HG02970 (cell line): Measurements from ENCODE around the gene MICAL3.
"Not testable (repeated sequence)": the region's sequence is repeated elsewhere in the genome, so short reads cannot be mapped to it uniquely, and the experiment has no call there.

Experiments used
- ATAC-seq: cut with Tn5 transposase; IDR thresholded peaks from one replicate; pipeline ENCODE4 v1.9.1; 2021; ENCODE audit warnings: mild to moderate bottlenecking, moderate library complexity, moderate number of reproducible peaks; ENCODE audit not compliant: unreplicated experiment, low FRiP score

The MICAL3 gene

DNA sequence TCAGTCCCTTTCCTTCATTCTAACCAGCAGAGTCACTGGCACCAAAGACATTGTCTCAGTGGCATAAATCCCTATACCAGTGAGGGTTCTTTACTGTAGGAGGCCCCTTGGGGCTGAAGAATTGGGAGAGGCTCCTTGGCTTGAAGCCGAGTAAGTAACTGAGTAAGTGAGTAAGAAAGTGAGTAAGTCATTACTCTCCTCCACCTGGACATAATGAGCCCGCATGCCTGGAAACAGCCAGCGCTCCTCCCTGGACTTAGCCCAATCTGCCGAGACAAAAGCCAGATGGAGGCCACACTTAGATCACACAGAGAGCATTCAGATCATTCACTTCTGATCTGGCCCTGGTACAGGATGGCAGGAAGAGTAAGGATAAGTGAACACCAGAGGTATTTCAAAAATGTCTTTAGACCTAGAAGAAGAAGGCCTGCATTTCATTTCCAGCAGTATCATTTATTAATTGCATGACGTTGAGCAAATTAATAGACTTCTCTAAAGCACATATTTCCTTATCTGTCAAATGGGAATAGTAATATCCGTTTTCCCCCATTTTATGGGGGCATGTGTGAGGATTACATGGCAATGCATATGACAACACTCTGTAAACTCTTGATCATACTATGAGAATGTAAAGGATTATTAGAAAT, 8.2 kb upstream of the MICAL3 start:
- no peak for ATAC-seq

DNA sequence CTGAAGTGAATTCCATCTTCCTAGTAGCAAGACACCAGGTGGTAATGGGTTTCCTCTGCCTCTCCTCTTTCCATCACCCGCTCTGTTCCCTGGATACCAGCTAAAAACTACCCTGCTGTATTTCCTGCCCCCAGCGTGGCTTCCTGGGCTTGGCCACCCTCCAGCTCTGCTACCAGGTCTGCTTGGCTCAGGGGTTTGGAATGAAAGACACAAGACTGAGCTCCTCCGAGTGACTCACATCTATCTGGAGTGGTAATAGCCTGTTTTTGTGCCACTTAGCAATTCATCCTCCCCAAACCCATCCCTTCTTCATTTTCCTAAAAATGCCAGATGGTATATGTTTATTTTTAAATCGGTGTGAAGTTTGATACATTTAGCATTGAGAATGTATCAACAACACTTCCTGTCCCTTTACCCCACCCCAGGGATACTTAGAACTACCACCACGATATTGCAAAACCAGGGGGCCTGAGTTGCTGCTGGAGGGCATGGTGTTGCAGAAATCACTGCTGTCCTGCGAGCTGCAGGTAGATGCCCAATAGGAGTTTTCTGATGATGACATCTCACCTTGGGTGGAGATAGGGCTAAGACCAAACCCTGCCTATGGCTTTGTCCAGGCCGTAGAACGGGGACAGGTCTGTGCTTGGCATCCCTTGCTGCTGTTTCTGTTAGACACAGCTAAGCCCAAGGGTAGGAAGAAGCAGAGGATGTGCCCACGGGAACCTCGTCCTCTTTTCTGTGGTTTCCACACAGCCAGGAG, 7.5 kb upstream of the MICAL3 start:
- no peak for ATAC-seq

DNA sequence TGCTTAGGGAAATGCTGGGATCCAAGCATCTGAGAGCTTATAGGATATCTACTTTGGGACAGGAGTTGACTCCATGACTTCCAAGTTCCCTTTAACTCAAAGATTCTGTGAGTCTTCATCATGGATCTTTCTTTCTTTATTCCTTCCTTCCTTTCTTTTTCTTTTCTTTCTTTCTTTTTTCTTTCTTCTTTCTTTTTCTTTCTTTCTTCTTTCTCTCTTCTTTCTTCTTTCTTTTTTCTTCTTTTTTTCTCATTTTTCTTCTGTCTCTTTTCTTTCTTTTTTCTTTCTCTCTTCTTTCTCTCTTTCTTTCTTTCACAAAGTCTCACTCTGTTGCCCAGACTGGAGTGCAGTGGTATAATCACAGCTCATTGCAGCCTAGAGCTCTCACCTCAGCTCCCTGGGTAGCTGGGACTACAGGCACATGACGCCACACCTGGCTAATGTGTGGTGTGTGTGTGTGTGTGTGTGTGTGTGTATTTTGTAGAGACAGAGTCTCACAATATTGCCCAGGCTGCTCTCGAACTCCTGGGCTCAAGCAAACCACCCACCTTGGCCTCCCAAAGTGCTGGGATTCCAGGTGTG, 5.4 kb upstream of the MICAL3 start:
- ATAC-seq = no peak

DNA sequence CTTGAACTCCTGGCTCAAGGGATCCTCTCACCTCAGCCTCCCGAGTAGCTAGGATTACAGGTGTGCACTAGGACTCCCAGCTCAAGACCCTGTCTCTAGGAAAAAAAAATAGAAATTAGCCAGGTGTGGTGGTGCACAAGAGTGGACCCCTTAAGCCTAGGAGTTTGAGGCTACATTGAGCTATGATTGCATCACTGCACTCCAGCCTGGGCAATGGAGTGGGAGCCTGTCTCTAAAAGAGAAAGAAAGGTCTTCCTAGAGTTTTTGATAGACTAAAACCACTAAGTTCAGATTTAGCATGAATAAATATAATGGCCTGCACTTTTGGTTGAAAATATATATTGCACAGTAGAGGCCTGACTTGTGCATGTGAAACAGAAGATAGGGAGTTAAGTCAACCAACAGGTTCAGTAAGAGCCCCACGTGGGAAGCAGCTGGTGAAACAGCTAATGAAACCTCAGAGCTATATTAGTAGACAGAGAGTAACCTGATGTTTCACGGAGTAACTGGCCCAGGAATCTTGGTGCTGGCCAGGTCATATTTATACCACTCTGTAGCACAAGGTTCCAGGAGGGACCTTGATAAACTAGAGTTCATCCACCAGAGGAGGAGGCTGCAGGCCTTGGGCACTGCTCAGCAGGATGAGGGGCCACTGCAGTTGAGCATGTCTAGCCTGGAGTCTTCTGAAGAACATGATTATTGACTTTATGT, 4.6 kb upstream of the MICAL3 start:
- no peak for ATAC-seq

DNA sequence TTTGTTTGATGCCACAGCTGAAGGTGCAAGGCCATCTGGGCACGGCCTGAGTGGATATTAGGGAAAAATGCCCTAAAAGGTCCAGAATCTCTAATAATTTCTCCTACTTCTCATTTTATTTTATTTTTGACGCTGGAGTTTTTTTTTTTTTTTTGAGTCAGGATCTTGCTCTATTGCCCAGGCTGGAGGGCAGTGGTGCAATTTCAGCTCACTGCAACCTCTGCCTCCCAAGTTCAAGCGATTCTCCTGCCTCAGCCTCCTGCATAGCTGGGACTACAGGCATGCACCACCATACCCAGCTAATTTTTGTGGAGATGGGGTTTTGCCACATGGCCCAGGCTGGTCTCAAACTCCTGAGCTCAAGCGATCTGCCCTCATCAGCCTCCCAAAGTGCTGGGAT, 1.5 kb upstream of the MICAL3 start:
- not testable (repeated sequence) for ATAC-seq

DNA sequence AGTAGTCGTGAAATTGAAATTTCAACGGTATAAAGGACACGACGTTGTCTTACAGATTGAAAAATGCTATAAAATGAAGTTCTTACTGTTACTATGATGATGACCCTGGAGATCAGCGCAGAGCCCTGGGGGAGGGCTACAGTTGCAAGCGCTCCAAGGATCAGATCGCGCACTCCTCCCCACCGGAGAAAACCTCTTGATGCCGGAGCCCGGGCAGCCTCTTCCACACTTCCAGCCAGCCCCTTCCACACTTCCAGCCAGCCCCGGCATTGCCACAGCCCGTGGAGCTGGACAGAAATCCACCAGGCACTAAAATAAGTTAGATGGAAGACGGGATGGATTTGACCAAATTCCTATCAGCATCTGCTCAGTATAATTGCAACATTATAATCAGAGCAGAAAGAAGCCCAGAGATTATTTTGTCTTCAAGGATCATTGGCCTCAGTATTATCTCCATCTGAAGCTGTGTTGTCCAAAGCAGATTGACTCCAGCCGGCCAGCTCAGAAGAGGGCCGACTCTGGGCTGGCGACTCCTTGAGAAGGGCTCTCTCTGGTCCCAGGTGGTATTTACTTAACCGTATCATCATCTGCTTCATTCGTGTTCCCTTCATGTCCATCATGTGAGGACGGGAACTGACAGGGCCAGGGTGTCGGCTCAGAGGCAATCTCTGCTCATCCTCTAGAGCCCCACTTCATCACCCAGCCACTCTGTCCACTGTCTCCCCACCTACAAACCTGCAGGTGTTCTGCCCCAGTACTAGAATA, 777 bp upstream of the MICAL3 start:
- ATAC-seq = no peak

DNA sequence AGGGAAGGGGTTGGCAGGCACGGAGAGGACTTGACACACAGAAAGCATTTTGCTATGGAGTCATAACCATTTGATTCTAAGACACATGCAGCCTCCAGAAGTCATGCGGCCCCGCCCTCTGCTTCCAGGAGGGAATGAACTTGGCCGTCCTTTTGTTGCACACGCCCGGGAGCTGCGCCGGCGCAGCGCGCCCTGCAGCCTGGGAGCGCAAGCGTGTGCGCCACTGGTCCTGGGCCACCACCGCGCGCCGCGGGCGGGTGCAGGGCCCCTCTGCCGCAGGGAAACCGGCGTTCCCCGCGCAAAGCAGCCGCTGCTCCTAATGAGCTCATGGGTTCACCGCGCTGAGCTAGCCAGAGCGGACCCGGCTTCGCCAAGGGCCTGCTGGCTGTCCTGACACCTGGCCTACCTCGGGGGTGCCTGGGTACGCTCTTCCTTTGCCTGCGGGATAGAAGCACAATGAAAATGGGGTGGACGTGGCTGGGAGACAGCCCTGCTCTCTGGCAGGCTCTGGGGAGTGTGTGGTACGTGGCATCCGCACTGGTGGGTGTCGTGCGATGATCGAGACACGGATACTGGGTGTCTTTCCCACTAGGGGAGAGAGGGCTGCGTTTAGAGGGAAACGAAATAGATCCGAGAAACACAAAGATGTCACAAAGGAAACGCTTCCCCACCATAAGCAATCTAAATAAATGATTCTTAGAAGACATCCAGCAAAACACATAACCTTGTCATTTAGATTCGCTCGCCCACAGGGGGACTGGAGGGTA, 669 bp downstream of the MICAL3 start:
- ATAC-seq = no peak

DNA sequence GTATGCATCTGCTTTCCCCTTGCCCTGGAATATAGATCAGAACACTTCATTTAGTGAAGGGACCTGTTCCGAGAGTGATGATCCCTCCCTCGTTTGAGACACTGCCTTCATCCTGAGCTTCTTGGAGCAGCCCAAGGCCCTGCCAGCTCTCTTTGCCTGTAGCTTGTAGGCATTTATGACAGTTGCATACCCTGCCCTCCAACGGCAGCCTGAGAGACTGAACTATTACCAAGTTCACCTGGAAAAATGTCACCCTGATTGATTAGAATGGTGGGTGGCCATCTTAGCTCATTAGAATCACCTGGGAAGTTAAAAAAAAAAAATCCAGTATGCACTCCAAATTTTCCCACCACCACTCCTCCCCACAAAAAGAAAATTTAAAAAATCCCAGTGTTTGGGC, 1.5 kb downstream of the MICAL3 start:
- ATAC-seq = no peak

DNA sequence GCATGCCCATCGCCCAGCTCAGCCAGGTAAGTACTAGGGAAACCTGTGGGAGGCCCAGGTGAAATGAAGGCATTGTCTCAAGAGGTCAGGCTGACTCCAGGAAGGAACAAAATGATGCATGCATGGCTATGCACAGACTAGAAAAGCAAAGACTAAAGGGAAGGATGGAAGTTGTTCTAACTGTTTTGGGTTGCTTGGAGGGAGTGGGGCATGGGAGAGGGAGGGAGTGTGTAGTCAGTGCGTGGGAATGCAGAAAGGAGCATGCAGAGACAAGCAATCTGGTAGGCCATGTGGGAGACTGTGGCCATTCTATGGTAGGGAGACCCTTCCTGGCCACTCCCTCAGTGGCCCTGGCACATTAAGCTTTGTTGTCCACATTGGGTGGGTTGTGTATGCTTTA, 2.9 kb downstream of the MICAL3 start:
- ATAC-seq = no peak

DNA sequence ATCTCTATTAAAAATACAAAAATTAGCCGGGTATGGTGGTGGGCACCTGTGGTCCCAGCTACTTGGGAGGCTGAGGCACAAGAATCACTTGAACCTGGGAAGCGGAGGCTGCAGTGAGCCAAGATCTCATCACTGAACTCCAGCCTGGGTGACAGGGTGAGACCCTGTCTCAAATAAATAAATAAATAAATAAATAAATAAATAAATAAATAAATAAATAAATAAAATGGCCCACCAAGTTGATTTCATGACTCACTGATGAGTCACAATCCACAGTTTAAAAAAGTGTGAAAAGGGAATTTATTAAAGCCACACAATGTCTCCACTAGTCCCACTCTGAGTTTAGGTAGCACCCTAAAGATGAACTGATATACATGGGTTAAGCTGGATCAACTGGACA, 3.6 kb downstream of the MICAL3 start:
- not testable (repeated sequence) for ATAC-seq

DNA sequence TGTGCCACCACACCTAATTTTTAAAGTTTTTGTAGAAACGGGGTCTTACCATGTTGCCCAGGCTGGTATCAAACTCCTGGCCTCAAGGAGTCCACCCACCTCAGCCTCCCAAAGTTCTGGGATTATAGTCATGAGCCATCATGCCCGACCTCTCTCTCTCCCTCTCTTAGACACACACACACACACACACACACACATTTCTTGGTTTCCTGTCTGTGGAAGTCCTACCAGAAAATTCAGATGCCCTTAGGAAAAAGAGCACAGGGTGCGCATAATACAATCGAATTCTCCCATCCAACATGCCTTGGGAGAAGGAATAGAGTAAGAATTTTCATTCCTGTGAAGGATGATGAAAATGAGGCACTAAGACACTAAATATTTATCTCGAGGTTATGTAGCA, 10.4 kb downstream of the MICAL3 start:
- ATAC-seq = no peak

DNA sequence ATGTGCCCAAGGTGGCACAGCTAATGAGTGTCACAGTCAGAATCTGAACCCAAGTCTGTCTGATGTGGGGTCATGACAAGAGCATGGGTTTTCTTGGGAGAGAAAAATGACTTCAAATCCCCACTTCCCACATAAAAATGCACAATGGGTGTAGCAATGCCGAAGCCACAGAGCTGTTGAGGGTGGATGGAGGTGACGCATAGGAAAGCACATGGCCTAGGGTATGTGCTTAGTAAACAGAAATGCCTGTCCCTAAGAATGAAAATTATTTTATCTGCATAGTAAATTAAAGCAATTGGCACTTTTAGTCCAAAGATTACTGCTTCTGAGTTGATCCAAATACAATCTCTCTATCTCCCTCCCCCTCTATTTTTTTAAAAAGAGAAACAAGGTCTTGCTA, 10.9 kb downstream of the MICAL3 start:
- no peak for ATAC-seq

DNA sequence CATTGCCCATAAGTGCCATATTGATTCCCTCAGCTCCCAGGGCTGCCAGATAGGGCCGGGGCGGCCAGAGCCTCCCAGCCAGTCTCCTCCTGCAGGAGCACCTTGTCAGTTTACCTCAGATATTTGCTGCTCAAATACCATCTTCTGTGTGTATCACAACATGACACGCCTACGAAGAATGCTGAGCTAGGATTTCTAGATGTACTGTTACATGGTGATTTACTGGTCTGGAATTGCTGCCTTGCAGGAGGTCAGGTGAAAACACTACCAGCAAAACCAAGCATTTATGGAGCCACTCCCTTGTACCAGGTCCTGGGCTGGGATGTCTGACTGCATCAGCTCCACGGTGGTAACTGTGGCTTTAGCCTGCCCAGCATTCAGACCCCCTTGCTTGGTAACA, 11.8 kb downstream of the MICAL3 start:
- ATAC-seq = no peak

DNA sequence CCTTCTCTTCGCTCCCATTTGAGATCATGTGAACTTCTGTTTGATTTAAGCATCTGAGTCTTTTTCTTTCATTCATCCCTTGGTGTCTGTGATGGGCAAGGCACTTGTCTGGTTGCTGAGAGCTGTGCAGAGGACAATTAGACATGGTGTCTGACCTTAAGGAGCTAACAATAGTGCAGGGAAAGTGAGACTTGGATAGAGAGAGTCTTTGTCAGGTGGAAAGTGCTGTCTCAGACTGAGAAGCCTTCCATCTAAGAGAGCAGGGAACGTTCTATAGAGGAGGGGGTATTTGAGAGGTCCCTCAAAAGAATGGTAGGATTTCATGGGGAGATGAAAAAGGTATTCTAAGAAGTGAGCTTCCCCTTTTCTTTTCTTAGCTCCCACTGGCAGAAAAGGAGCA, 14.1 kb downstream of the MICAL3 start:
- no peak for ATAC-seq

DNA sequence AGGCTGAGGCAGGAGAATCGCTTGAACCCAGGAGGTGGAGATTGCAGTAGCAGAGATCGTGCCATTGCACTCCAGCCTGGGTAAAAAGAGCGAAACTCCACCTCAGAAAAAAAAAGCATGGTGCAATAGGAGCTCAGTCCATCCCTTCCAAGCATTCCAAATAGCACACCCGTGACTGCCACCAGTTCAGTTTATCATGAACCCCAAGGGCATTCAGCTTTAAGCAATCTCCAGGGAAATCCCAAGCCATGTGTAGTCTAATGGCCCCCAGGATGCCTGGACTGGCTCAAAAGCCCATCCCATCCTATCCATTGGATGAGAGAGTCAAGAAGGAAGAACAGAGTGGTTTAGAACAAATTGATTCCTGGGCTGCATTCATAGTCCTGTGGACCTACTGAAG, 16.2 kb downstream of the MICAL3 start:
- no peak for ATAC-seq

DNA sequence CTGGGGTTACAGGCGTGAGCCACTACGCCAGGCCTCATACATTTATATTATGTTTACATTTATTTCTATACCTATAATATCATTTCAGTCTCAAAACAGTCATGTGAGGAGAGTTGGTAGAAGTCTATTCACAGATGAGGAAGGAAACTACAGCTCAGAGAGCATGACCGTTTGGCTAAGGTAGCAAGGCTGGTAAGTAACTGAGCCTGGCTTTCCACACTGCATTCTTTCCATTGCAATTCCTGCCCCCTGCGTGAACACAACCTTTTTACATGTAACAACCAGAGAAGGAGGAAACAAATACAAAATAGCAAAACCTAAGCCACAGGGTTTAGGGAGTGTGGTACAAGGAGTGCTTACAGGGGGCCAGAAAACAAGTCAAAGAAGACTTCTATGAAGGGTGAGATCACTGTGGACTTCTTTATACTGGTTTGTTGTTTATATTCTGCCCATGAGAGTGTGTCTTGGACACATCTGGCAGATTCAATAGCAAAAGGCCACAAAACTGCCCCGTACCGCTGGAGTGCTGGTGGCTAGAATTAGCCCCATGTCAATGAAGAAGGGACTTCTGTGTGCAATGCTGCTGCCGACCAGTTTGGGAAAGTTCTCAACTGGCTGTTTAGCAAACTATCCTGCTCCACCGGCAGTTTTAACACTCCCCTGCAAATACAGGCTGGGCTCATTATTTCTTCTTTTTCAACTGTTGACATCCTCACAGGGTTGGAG, 19.0 kb downstream of the MICAL3 start:
- no peak for ATAC-seq

DNA sequence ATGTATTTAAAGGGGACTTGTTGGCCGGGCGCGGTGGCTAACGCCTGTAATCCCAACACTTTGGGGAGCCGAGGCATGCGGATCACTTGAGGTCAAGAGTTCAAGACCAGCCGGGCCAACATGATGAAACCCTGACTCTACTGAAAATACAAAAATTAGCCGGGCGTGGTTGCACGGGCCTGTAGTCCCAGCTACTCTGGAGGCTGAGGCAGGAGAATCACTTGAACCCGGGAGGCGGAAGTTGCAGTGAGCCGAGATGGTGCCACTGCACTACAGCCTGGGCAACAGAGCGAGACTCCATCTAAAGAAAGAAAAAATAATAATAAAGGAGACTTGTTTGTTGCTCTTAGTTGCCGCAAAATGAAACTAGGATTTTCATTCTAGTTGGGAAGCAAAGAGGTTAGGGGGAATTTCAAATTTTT, 22.5 kb downstream of the MICAL3 start:
- not testable (repeated sequence) for ATAC-seq

DNA sequence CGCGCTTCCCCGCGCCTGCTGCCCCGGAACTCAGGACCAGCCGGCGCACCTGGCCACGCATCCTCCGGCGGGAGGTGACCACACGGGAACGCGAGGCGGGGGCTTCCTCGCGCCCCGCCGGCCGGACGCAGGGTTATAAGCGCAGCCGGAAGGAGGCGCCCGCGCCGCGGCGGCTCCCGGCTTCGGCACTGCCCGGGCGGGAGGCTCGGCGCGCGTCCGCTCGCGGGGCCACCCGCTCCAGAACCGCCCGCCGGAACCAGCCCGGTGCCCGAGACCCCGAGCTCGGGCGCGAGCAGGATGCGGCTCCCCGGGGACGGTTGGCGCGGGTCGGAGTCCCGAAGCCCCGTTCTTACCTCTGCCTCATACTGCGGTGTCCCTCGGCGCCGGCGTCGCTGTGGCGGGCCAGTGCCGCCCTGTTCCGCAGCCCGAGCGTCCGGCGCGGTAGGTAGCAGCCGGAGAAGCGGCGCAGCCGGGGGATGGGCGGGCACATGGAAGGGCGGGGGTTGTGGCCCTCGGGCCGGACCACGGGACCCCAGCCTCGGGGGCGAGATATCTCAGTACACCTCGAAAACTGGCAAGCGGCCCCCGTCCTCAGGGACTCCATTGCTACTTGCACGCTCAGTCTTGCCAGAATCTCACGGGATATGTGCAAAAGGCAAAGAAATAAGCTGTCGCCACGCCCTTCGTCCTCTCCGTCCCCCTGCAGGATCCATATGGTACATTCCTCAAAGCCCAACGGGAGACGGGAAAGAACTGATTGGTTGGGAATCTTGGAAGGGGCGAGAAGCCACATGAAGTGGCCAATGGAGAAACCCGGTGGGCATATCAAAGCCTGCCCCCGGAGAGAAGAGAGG, 23.1 kb downstream of the MICAL3 start:
- no peak for ATAC-seq
